ENCODE results near the gene PTGIS. TPM values are rescaled to one million over a fixed set of nuclear protein-coding genes. Genes with fewer than 3 reads are reported as not detected.

Gene PTGIS
- total and polyA plus RNA-seq, 2 donors (not counting 3 experiments of a cell fraction or from before 2014, with no cell fraction given): 6.2 to 11.8 TPM

- H3K27me3 ChIP-seq (ENCODE audit: control insufficient read depth in 2 of 2, insufficient read depth in 2 of 2, low read length in 2 of 2): no peaks in the 10 kb centered on the region
- H3K9me3 ChIP-seq (replicated peaks; ENCODE audit: control insufficient read depth, insufficient read depth, low read length): no peaks in the 10 kb centered on the region
- no peak overlapping the region for H3K4me3 ChIP-seq (replicated peaks in 1 of 3; ENCODE audit: insufficient read depth in 1 of 3, low read depth in 1 of 3, low read length in 3 of 3)
- DNase-seq (ENCODE audit: low read depth, low spot score): peak; percentile 56
- no peaks in the 10 kb centered on the region for H3K9me1 ChIP-seq (replicated peaks; ENCODE audit: control insufficient read depth, extremely low read depth, insufficient read depth, low read length)
- intact Hi-C loops (cut with micrococcal nuclease): no loop called here
- CTCF ChIA-PET: interaction anchor here (1.0 to 1.2 kb wide), 3 partner anchors 31 to 38 kb away, joined by 3 read pairs; no protein-coding TSS in a partner anchor
- H3K27ac ChIP-seq (ENCODE audit: insufficient read depth, low read depth, low read length): no peak overlapping the region
- no TSS peak for BruUV-seq (replicated peaks)
- TF ChIP-seq POLR2AphosphoS5 (IDR thresholded peaks at IDR 0.05; ENCODE audit: insufficient read depth, low read depth, low read length) (no peak), CTCF (IDR thresholded peaks at IDR 0.05; ENCODE audit: extremely low read depth in 1 of 2, insufficient read depth in 1 of 2, low read depth in 1 of 2, low read length in 2 of 2) (no peak), MAX (IDR thresholded peaks at IDR 0.05; ENCODE audit: insufficient read depth, insufficient read length) (no peak), POLR2A (IDR thresholded peaks at IDR 0.05; ENCODE audit: low read depth, low read length) (no peak), GATA2 (IDR thresholded peaks at IDR 0.05; ENCODE audit: insufficient read depth, insufficient read length, low read depth, low read length) (no peak), EZH2 (IDR thresholded peaks at IDR 0.05; ENCODE audit: borderline replicate concordance, low read depth, low read length, severe bottlenecking) (no peak), FOS (IDR thresholded peaks at IDR 0.05; ENCODE audit: borderline replicate concordance, insufficient read depth, low read length) (no peak), MYC (IDR thresholded peaks at IDR 0.05; ENCODE audit: low read depth, low read length) (no peak), JUN (IDR thresholded peaks at IDR 0.05; ENCODE audit: borderline replicate concordance, insufficient read depth, insufficient read length, low read depth) (no peak)
- no peaks in the 10 kb centered on the region for H3K79me2 ChIP-seq (ENCODE audit: control insufficient read depth, insufficient read depth, low read length)
- H3K9ac ChIP-seq (replicated peaks; ENCODE audit: extremely low read depth, insufficient read depth, low read length): no peak overlapping the region
- H2AFZ ChIP-seq (ENCODE audit: low read depth, low read length): peak overlapping the region; percentile 60
- POLR2A ChIA-PET: interaction anchor here (0.5 kb wide), 1 partner anchor 240 kb away, joined by 5 read pairs; the partner anchor contains the start of gene SLC9A8
- no peaks in the 10 kb centered on the region for H3K4me1 ChIP-seq (ENCODE audit: control insufficient read depth, extremely low read depth, insufficient read depth, low read length)
- dilution Hi-C loops (cut with MboI; ENCODE audit: extremely low pct_ligation_motif_present, low sequenced_read_pairs): no loop called here
- peak overlapping the region; percentile 1 for H3K4me2 ChIP-seq (ENCODE audit: insufficient read depth, low read length)
- no peaks in the 10 kb centered on the region for H3K36me3 ChIP-seq (ENCODE audit: control insufficient read depth in 2 of 2, extremely low read depth in 1 of 2, insufficient read depth in 2 of 2, low read length in 2 of 2)
- no peaks in the 10 kb centered on the region for H4K20me1 ChIP-seq (replicated peaks; ENCODE audit: control insufficient read depth, extremely low read depth, insufficient read depth, low read length)
- FAIRE-seq: peak; percentile 67
These were observed 4.9 kb upstream of the PTGIS start for GRCh38 chr20:49572857-49573256.
